ENCODE results near the gene PLK1.

DNA sequence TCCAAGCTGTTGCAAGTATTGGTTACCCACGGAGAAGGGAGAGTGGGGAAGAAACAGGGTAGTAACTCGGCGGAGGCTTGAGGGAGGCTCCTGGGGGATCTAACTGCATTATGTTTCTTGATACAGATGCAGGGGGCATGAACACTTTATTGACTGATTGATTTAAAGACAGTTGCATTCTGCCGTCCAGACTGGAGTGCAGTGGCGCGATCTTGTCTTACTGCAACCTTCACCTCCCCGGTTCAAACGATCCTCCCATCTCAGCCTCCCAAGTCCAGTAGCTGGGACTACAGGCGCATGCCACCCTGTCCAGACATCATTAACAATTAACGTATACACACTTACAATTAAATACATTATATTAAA is 49.4 kb downstream of the PLK1 start:
- TF ChIP-seq, protein P1, sequence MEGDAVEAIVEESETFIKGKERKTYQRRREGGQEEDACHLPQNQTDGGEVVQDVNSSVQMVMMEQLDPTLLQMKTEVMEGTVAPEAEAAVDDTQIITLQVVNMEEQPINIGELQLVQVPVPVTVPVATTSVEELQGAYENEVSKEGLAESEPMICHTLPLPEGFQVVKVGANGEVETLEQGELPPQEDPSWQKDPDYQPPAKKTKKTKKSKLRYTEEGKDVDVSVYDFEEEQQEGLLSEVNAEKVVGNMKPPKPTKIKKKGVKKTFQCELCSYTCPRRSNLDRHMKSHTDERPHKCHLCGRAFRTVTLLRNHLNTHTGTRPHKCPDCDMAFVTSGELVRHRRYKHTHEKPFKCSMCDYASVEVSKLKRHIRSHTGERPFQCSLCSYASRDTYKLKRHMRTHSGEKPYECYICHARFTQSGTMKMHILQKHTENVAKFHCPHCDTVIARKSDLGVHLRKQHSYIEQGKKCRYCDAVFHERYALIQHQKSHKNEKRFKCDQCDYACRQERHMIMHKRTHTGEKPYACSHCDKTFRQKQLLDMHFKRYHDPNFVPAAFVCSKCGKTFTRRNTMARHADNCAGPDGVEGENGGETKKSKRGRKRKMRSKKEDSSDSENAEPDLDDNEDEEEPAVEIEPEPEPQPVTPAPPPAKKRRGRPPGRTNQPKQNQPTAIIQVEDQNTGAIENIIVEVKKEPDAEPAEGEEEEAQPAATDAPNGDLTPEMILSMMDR (IDR thresholded peaks at IDR 0.05): peak in 1 of 6 experiments; percentile 22
- TF ChIP-seq POLR2A (IDR thresholded peaks at IDR 0.05): no peak

Measured in thyroid gland (tissue), 4 donors.